SK-N-SH (cell line): Measurements from ENCODE around the gene TESK1.

Experiments used
- CHD2 ChIP-seq: fragments of 150-350 bp; IDR thresholded peaks from 2 replicates; pipeline ENCODE4 v1.6.1; 2018; ENCODE audit warnings: low read length; ENCODE audit not compliant: partially characterized antibody
- CTCF ChIP-seq: fragments of 200-600 bp; sonication (generic); IDR thresholded peaks from 2 replicates; pipeline ENCODE4 v1.6.1; 2017; ENCODE audit warnings: antibody characterized with exemption, mild to moderate bottlenecking, moderate library complexity
- EP300 ChIP-seq, 2 experiments: IDR thresholded peaks; 2 replicates each; pipeline versions ENCODE4 v1.4.0 to v1.6.1; 2012; ENCODE audit warnings: borderline replicate concordance in 1 of 2, low read depth in 1 of 2, low read length in 1 of 2
- MAX ChIP-seq: IDR thresholded peaks from 2 replicates; pipeline ENCODE4 v1.4.0; 2012; ENCODE audit warnings: low read depth
- MXI1 ChIP-seq: IDR thresholded peaks from 2 replicates; pipeline ENCODE4 v1.6.1; 2012; ENCODE audit warnings: mild to moderate bottlenecking, low read depth, low read length, improper control_type of control experiment
- POLR2AphosphoS5 ChIP-seq: IDR thresholded peaks from 2 replicates; pipeline ENCODE4 v1.6.1; 2012; ENCODE audit warnings: low read depth, low read length
- RAD21 ChIP-seq: IDR thresholded peaks from 2 replicates; pipeline ENCODE4 v1.6.1; 2012; ENCODE audit warnings: mild to moderate bottlenecking, low read length
- RCOR1 ChIP-seq: fragments of 150-350 bp; IDR thresholded peaks from 2 replicates; pipeline ENCODE4 v1.6.1; 2017; ENCODE audit warnings: antibody characterized with exemption, low read length
- REST ChIP-seq: IDR thresholded peaks from 2 replicates; pipeline ENCODE4 v1.6.1; 2012; ENCODE audit warnings: mild to moderate bottlenecking, low read depth, low read length, moderate library complexity
- SIN3A ChIP-seq: IDR thresholded peaks from 2 replicates; pipeline ENCODE4 v1.6.1; 2012; ENCODE audit warnings: low read depth, mild to moderate bottlenecking, low read length, moderate library complexity, borderline replicate concordance
- SMC3 ChIP-seq: IDR thresholded peaks from 2 replicates; pipeline ENCODE4 v1.6.1; 2012; ENCODE audit warnings: low read depth, low read length, improper control_type of control experiment
- TCF12 ChIP-seq: IDR thresholded peaks from 2 replicates; pipeline ENCODE4 v1.4.0; 2012
- USF1 ChIP-seq: IDR thresholded peaks from 2 replicates; pipeline ENCODE4 v1.4.0; 2012; ENCODE audit warnings: low read depth, borderline replicate concordance
- ZBTB33 ChIP-seq: IDR thresholded peaks from 2 replicates; pipeline ENCODE4 v1.4.0; 2012; ENCODE audit warnings: low read depth, borderline replicate concordance

GRCh38 chr9:35605351-35606137, 482 bp downstream of the TESK1 start:
- no peak for TF ChIP-seq CTCF
- no peak for TF ChIP-seq RAD21
- no peak for TF ChIP-seq TCF12
- TF ChIP-seq REST = no peak
- TF ChIP-seq RCOR1 = no peak
- TF ChIP-seq EP300 (IDR thresholded peaks at IDR 0.05; ENCODE audit: borderline replicate concordance in 1 of 2, low read depth in 1 of 2, low read length in 1 of 2) = no peak
- TF ChIP-seq SIN3A = no peak
- TF ChIP-seq MAX = no peak
- no peak for TF ChIP-seq CHD2
- no peak for TF ChIP-seq POLR2AphosphoS5
- no peak; the same call in 1 of the 2 replicates for TF ChIP-seq MXI1
- TF ChIP-seq SMC3 = no peak
- no peak for TF ChIP-seq USF1
- TF ChIP-seq ZBTB33 = no peak
